ENCODE results near the gene NUAK2.
A peak's percentile ranks its signal among the peaks of the same experiment; 100 is the strongest.
"Not testable (repeated sequence)": the region's sequence is repeated elsewhere in the genome, so short reads cannot be mapped to it uniquely, and the experiment has no call there.

NUAK2 gene

GRCh38 chr1:205317311-205317917, 4.1 kb downstream of the NUAK2 start:
- no peak for DNase-seq

GRCh38 chr1:205316161-205316566, 5.4 kb downstream of the NUAK2 start:
- no peak for DNase-seq

GRCh38 chr1:205315008-205315618, 6.4 kb downstream of the NUAK2 start:
- DNase-seq: no peak

- DNase-seq: peak; percentile 7 to 16
These were observed 7.8 kb downstream of the NUAK2 start for GRCh38 chr1:205313563-205314308.

GRCh38 chr1:205312866-205313562, 8.5 kb downstream of the NUAK2 start:
- DNase-seq: no peak

GRCh38 chr1:205310976-205311704, 10.4 kb downstream of the NUAK2 start:
- no peak for DNase-seq

- DNase-seq: no peak
These were observed 11.8 kb downstream of the NUAK2 start for GRCh38 chr1:205309741-205310140.

GRCh38 chr1:205306929-205307566, 14.5 kb downstream of the NUAK2 start:
- no peak for DNase-seq

GRCh38 chr1:205304695-205305070, 16.9 kb downstream of the NUAK2 start:
- no peak for DNase-seq

- no peak for DNase-seq
These were observed 17.4 kb downstream of the NUAK2 start for GRCh38 chr1:205304046-205304694.

GRCh38 chr1:205303247-205303888, 18.2 kb downstream of the NUAK2 start:
- no peak for DNase-seq

GRCh38 chr1:205301842-205302588, 19.5 kb downstream of the NUAK2 start:
- no peak for DNase-seq

- no peak for DNase-seq
These were observed 20.2 kb downstream of the NUAK2 start for GRCh38 chr1:205301205-205301821.

- no peak for DNase-seq
These were observed 21.4 kb downstream of the NUAK2 start for GRCh38 chr1:205300149-205300548.

GRCh38 chr1:205298191-205298994, 23.2 kb downstream of the NUAK2 start:
- DNase-seq: no peak

- not testable (repeated sequence) for DNase-seq
These were observed 23.9 kb downstream of the NUAK2 start for GRCh38 chr1:205297546-205298177.

- DNase-seq: no peak
These were observed 25.4 kb downstream of the NUAK2 start for GRCh38 chr1:205296154-205296553.

- no peak for DNase-seq
These were observed 26.6 kb downstream of the NUAK2 start for GRCh38 chr1:205294934-205295333.
